ENCODE results near the gene FNDC10.

FNDC10 gene

DNA sequence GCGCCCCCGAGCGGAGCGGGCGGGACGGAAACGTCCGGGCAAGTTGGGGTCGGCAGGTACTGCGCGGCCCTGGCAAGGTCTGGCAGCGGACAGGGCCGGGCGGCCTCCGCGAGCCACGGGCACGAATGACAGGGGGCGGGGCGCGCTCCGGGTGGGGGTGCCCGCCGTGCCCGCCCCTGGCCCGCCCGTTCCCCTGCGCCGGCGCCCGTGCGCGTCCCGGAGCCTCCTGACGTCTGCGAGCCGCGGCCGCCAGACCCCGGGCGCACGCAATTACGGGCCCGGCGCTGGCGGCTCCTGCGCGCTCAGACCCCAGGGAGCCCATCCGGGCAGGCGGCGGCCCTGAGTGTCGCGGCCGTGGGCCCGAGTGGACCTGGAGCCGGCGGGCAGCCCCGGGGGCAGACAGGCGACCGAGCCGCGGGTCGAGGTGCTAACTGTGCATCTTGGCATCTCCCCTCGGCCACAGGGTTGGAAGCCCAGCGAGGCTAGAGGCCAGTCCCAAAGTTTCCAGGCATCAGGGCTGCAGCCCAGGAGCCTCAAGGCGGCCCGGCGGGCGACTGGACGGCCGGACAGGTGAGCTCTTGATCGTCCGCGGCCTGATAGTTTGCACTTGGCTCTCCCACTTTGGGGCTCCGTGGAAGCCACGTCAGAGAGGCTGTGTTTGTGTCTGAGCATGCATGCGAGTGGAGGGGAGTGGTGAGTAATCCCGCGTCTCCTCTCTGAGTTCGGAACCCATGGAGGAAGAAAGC, 16.3 kb upstream of the FNDC10 start:
- DNase-seq = no peak

DNA sequence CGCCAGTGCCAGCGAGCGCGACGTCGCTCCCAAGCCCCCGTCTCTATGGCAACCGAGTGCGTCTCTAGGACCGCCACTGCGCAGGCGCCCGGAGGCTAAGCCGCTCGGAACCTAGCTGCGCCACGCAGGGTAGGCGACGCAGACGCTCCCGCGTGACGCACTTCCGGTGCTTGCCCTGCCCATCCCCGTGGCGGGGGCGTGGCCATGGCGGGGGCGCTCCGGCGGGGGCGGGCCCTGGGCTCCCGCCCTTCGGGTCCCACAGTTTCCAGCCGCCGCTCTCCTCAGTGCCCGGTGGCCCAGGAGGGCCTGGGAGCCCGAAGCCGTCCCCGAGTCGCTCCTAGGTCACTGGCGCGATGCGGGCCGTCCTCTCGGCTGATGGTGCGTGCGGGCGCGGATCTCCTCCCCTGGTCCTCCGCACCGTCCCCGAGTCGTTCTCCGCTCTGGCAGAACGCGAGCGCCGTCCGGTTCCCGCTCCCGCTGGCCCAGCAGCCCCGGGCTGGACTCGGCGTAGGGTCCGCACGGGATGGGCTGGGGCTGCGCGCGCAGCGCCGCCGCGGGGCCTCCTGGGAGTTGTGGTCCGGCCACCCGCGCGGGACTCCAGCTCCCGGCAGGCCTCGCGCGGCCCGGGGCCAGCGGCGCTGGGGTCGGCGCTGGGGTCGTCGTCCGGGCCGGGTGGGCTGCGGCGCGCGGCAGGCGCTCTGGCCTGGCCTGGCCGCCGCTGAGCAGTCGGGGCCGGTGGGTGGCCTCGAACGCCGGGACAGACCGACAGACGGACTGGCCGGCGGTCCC, 15.5 kb upstream of the FNDC10 start, which contains the start of gene MIB2:
TSS of gene MIB2 (plus strand) at position 245 of the 789 bp plus-strand sequence. CDS start 7,953 bp downstream, outside the sequence.
- peak; percentile 99 for DNase-seq

DNA sequence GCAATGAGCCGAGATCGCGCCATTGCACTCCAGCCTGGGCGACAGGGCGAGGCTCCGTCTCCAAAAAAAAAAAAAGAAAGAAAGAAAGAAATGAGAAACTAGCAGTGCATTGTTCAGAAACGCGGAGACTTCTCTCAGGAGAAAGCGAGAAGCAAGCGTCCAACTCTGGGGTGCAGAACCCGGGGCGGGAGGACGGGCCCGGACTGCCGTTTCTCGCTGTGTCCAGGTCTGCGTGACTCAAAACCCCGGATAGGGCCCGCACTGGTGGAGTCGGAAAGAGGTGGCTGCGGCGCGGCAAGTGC, 15.0 kb upstream of the FNDC10 start:
- no peak for DNase-seq

DNA sequence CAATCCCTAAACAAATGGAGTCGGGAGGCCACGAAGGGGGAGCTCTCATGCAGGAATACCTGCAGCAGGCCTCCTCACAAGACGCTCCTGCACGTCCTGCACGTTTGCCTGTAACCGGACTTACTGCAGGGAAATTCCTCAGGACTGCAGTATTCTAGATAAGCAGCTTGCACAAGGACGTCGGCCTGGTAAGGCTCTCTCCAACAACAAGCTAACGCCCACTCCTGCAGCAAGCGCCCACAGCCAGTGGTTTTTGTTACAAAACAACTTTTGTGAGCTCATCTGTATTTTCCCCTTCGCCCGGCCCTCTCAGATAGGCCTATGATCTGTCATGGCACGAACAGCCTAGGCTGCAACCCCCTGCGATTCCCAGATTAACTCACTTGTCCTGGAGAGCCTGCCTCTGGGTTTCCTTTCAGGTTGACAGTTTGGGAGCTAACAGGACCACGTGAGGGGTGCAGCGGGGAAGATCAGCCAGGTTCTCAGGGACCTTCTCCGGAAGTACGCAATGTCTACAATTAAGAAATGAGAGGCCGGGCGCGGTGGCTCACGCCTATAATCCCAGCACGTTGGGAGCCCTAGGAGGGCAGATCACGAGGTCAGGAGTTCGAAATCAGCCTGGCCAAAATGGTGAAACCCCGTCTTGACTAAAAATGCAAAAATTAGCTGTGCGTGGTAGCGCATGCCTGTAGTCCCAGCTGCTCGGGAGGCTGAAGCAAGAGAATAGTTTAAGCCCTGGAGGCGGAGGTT, 14.4 kb upstream of the FNDC10 start:
- DNase-seq = no peak

DNA sequence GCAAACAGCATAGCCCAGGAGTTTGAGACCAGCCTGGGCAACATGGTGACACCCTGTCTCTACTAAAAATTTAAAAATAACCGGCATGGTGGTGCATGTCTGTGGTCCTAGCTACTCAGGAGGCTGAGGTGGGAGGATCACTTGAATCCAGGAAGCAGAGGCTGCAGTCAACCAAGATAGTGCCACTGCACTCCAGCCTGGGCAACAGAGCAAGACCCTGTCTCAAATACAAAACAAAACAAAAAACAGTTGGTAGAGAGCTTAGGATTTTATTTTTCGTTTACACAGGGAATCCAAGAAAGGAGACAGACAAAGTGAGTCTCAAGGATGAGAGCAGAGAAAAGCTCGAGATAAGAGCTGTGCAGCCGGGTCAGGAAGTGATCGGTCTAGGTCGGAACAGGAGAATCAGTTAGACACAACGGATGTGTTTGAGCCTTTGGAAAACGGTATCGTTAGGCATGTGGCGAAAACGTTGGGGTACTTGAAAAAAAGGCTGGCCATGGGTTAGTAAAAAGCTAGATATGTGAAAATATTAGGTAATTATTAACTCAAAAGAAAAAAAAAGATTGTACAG, 13.7 kb upstream of the FNDC10 start:
- no peak for DNase-seq

DNA sequence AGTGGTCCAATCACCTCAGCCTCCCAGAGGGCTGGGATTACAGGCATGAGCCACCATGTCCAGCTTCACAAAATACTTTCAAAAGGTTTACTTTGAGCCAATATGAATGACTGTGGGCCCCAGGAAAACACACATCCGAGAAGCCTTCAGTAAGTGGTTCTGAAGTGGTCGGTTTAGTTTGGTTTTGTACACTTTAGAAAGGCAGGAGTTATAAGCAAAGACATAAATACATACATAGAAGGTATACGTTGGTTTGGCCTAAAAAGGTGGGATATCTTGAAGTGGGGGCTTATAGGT, 12.1 kb upstream of the FNDC10 start:
- DNase-seq = no peak

DNA sequence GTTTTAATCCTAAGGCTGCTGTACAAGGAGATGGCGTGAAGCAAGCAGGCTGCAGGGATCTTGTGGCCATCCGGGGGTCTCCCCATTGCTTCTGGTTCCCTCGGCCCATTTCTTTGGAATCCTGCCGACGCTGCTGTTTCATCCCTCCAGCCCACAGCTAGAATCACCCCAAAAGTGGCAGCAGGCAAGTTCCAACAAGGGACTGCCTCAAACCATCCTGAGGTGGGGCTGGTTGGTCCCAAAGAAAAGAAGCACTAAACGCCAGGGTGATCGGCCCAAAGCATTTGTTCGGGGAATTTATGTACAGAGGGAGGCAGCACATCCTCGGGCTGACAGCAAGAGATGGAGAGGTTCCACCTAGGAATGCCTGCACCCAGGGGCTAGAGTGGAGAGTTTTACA, 10.9 kb upstream of the FNDC10 start:
- DNase-seq = no peak

DNA sequence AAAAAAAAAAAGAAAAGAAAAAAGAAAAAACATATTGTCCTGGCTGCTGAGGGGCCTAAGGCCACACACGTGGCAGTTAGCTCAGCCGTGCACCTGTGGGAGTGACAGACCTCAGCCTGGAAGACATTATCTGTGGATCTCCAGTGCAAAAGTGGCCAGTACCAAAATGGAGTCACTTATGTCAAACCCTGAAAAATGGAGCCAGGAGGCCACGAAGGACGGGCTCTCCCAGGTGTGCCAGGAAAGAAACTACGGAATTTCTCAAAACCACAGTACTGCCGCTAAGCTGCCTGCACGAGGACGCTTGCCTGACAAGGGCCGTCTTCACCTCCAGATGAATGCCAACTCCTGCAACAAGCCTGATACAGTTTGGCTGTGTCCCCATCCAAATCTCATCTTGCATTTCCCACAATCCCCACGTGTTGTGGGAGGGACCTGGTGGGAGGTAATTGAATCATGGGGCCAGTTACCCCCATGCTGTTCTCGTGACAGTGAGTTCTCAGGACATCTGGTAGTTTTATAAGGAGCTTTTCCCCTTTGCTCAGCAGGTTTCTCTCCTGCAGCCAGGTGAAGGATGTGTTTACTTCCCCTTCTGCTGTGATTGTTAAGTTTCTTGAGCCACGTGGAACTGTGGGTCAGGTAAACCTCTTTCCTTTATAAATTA, 10.0 kb upstream of the FNDC10 start:
- no peak for DNase-seq

DNA sequence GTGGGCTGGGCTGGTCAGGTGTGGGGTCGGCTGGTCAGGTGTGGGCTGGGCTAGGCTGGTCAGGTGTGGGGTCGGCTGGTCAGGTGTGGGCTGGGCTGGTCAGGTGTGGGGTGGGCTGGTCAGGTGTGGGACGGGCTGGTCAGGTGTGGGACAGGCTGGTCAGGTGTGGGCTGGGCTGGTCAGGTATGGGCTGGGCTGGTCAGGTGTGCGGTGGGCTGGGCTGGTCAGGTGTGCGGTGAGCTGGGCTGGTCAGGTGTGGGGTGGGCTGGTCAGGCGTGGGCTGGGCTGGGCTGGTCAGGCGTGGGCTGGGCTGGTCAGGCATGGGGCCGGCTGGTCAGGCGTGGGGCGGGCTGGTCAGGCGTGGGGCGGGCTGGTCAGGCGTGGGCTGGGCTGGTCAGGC, 6.3 kb upstream of the FNDC10 start:
- no peak for DNase-seq

DNA sequence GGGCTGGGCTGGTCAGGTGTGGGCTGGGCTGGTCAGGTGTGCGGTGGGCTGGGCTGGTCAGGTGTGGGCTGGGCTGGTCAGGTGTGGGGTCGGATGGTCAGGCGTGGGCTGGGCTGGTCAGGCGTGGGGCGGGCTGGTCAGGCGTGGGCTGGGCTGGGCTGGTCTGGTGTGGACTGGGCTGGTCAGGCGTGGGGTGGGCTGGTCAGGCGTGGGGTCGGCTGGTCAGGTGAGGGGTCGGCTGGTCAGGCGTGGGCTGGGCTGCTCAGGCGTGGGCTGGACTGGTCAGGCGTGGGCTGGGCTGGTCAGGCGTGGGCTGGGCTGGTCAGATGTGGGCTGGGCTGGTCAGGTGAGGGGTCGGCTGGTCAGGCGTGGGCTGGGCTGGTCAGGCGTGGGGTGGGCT, 5.8 kb upstream of the FNDC10 start:
- no peak for DNase-seq

DNA sequence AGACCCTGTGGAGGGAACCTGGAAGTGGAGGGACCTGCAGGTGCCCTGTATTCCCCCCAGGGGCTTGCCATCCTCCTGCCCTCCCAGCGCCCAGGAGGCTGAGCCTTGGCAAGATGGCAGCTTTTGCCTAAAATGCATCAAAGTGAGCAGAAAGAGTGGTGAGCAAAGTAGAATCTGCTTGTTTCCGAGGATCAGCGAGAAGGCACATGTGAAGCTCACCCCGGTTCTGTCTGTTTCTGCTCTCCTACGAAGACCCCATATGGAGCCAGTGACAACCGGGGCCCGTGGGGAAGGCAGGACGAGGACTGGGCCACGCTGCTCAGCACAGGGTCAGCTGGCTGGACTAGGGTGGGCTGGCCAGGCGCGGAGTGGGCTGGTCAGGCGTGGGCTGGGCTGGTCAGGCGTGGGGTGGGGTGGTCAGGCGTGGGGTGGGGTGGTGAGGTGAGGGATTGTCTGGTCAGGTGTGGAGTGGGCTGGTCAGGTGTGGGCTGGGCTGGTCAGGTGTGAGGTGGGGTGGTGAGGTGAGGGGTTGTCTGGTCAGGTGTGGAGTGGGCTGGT, 5.2 kb upstream of the FNDC10 start:
- DNase-seq = no peak

DNA sequence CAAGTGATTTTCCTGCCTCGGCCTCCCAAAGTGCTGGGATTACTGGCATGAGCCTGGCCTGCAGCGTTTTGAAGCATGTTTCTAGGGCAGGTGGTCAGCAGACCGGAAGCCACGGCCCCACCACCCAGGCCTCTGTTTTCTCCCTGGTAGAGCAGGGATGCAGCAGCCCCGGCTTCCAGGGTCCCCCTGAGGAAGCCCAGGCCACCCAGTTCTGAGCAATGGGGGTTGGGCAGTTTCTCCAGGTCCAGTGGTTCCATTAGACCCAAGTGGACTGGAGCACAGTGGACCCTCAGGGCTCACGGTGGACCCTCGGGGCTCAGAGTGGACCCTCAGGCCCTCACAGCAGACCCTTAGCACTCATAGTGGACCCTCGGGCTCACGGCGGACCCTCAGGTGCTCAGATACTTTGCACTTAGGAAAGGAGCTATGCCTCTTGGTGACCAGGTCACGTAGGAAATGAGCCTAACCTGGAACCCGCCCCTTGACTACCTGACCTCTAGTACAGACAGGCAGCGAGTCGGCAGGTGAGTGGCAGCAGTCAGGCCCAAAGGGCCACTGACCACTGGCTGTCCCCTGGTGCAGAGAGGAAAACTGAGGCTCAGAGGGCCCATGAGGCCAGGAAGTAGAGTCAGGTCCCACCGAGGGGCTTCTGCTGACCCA, 4.6 kb upstream of the FNDC10 start:
- no peak for DNase-seq

DNA sequence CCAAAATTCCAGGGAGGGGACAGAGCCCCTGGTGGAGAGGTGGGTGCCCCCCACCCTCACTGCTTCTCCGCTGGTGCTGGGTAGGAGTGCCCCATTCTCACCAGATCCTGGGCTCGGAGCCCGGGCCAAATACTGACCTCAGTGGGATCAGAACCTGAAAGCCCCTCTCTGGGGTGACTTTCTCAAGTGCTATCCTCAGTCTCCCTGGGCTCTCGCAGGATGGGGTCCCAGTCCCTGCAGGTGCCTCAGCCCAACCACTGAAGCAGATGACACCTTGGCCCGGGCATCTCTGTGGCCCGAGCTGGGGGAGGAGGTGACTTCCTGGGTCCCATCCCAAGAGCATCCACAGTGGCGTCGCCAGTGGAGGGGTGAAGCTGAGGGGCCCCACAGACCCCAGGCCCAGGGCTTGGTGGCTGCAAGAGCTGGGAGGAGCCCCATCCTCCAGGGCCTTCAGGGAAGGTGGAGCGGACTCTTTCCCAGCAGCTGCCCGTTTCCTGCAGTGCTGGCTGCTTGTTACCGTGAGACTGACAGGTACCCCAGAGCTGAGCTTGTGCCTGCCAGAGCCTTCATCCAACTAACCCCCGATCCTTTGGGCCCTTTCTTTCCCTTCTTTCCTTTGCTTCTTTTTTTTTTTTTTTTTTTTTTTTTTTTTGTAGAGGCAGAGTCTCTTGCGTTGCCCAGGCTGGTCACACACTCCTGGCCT, 3.9 kb upstream of the FNDC10 start:
- DNase-seq = no peak

DNA sequence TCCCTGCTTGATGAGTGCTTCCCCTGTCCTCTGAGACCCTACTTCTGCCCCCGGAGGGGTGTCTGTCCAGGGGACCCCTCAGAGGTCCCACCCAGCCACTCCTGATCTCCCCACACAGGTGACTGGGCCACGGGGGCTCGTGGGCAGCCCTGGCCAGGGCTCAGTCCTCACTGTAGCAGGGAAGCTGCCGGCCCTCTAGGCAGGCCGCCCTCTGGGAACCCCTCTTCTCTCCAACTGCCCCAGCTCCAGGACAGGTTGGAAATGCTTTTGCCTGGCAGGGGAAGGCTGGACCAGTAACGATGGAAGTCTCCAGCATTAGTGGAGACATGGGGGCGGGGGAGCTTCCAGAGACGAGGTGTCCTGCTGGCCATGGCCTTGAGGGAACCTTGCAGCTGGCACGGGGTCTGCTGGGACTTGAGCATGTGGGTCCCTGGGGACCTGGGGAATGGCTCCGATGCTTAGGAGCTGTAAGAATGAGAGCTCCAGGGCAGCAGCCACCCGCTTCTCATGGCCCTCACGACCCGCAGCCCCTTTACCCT, 3.1 kb upstream of the FNDC10 start:
- no peak for DNase-seq

DNA sequence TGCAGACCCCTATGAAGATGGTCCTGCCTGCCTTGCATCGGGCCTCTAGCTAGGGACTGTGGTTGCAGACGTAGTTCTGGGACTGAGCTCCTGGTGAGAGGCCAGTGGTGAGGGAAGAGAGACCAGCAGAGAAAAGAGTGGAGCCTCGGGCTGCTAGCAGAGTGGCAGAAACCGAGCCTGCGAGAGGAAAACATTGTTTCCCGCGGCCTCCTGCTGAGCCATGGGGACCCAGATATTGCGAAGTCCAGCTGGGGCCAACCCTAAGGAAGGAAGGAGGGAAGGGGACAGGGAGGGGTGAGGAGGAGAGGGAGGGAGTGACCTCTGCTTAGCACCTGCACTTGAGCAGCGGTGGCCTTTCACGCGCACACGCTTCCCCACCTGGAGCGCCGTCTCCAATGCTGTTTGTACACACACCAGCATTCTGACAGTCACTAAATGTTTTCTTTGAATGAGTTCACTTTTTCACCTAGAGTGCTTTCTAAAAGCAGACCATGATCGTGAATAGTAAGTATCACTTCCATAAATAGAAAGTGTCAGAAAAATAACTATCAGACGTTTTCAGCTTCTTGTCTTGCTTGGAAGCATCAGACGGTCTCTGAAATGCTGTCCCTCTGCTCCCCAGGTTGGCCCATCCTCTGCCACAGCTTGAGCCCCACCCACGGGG, 2.5 kb upstream of the FNDC10 start:
- DNase-seq = no peak

DNA sequence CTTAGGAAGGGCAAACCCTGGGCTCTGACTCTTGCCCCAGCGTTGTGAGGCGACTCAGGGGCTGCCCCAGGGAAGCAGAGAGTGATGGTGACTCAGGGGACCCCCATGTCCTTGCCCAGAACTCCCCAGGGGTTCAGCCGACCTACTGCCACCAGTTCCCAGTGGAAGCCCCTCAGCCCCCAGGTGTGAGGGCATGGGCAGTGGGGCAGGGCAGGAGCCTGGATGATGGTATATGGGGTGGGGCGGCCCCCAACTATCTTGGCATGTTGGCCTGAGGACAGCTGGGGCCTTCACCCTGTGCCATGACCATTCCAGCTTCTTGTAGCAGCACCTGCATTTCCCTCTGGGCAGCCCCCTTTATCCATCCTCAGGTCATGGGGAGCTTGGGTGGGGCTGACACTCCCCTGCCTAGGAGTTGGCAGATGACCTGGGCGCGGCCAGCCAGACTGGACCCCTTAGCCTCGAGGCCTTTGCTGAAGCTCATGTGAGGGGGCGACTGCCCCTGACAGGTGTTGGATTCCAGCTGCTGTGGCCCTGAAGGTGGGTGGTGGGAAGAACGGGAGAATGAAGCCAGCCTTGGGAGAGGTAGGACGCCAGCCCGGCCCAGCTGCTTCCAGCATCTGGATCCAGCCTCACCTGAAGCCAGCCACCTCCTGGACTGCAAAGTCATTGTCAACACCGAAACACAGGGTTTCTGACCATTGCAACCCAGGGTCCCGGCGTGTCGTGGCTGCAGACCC, 1.8 kb upstream of the FNDC10 start:
- no peak for DNase-seq

DNA sequence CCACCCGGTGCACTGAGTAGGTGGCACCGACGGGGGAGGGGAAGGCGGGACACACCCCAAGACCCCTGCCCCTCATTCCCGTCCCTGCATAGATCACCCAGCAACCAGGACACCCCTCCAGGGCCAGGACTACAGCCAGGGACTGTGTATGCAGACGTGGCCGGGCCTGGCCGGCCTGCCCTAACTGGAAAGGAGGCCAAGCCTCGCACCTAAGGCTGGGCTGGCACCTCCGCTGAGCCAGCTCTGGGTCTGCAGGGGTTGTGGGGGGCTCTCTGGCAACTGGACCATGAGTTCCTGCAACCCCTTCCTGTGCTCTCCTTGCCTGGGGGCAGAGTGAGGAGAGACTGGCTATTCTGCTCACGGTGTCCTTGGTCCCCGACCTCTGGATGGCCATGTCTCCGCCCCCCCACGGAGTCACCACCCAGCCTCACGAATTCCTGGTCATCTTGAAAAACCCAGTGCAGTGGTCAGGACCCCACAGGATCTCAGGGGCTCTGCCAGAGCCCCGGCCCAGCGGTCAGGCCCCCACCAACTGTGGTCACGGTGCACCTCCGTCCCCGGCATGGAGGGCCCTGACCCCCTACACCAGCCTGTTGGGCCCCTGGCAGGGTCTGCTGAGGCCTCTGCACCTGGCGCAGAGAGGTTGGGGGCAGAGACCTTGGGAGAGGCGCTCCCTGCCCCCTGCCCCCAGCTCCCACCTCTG, 1.1 kb upstream of the FNDC10 start:
- no peak for DNase-seq

DNA sequence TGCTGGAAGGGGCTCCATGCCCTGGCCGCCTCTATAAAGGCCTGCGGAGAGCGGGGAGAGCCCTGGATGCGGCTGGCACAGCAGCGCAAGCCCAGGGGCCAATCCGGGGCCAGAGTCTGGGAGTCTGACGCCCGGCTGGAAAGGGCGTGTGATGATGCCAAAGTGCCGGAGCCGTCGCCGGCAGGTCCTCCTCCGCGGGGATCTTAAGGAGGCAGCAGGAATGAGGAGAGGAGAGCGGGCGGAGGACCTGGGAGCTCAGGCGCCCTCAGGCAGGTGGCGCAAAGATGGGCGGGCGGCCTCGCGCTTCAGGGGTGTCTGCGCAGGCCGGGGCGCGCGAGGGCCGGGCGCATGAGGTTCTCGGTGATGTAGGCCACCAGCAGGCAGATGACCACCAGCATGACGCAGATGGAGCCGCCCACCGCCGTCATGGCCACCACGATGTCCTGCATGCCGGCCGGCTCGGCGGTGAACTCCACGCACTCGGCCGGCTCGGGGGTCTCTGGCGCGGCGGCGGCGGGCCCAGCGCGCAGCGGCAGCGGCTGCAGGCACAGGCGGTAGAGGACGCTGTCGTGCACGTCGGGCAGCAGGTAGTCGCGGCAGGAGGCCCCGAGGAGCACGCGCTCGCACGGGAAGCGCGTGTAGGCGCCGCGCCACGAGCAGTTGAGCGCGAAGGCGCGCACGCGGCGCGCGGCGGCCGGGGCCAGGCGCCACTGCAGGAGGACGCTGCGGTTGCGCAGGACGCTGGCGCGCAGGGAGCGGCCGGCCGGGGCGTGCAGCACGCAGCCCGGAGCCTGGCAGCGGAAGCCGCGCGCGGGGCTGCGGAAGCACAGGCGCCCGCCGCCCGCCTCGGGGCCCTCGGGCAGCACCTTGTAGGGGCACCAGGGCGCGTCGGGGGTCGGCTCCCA, 653 bp downstream of the FNDC10 start:
- DNase-seq = no peak

DNA sequence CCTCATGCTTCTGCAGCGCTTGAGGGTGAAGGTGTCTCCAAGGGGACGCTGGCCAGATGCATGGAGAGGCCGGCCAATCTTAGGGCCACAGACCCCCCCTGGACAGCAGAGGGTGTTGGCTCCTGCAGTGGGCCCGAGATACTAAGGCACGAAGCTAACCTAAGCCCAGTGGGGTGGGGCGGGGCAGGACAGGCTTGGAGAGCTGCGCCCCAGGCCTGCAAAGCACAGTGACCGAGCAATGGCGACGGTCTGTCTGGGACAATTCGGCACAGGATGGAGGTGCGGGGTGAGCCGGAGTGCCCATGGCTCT, 1.3 kb downstream of the FNDC10 start:
- no peak for DNase-seq

All from DMS153 (cell line).